ENCODE data around the gene OGFOD3. TPM values are rescaled to one million over a fixed set of nuclear protein-coding genes. Genes with fewer than 3 reads are reported as not detected.

OGFOD3 gene, protein sequence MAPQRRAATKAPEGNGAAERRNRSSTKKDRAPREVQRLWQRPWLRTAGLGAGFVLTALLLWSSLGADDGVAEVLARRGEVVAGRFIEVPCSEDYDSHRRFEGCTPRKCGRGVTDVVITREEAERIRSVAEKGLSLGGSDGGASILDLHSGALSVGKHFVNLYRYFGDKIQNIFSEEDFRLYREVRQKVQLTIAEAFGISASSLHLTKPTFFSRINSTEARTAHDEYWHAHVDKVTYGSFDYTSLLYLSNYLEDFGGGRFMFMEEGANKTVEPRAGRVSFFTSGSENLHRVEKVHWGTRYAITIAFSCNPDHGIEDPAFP
- total RNA-seq = 19.9 to 30.6 TPM (median 20.0 TPM) in 3 replicates
- long read RNA-seq, full-length matches to known transcripts = 26 of 29 reads
- long read RNA-seq, partial matches to known transcripts = 0 of 29 reads
- long read RNA-seq, other reads (novel, unspliced or antisense) = 3 of 29 reads

DNA sequence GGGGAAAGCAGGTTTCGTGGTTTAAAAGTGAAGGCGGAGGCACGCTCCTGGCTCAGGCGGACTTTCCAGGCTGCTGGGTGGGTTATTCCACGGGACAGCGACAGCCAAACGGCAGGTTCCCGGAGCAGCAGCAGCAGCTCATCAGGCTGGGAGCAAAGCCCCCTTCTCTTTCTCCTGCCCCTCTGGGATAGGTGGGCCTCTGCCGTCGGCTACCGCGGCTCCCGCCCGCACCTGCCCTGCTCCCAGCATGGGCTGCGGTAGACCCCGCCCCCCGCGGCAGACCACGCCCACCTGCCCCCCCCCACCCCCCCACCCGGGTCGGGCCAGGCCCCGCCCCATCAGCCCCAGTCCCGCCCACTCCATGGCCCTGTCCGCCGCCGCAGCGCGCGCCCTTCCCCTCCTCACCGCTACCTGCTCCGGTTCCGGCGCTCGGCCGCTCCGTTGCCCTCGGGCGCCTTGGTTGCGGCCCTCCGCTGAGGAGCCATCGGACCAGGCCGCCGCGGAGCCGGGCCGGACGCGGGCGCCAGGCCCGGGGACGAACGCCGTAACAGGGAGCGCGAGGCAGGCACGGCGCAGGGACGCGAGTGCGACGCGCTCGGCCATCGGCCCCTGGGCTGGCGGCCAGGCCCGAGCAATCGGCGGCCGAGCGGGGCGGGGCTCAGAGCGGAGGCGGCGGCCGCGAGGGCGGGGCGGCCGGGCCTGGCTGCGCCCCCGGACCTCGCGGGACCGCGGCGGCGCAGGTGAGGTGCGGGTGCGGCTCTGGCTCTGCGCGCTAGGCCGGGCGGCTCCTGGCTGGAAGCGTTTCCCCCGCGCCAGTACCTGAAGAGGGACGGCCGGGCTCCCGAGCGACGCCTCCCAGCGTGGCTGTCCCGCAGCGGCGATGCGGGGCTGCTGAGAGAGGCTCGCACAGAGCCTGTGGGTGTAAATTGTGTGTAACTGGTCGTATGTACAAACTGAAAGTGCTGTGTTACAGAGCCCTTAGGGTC, at the start of gene OGFOD3, which contains the start of gene HEXD:
Gene OGFOD3 (minus strand): TSS at position 586 of the 986 bp plus-strand sequence. CDS start 101 bp downstream, at position 485.
Gene HEXD (plus strand): TSS at position 347 of the 986 bp plus-strand sequence. CDS start 1,453 bp downstream, outside the sequence.
- H3K4me1 Mint-ChIP-seq (ENCODE audit: low read depth) = peaks cover 17% of the 10 kb centered on the region
- H3K36me3 Mint-ChIP-seq (ENCODE audit: low read depth) = peaks cover 8% of the 10 kb centered on the region
- H3K27ac Mint-ChIP-seq (ENCODE audit: unreplicated experiment) = no peak within 1 kb of the TSS
- TF ChIP-seq, protein P1, sequence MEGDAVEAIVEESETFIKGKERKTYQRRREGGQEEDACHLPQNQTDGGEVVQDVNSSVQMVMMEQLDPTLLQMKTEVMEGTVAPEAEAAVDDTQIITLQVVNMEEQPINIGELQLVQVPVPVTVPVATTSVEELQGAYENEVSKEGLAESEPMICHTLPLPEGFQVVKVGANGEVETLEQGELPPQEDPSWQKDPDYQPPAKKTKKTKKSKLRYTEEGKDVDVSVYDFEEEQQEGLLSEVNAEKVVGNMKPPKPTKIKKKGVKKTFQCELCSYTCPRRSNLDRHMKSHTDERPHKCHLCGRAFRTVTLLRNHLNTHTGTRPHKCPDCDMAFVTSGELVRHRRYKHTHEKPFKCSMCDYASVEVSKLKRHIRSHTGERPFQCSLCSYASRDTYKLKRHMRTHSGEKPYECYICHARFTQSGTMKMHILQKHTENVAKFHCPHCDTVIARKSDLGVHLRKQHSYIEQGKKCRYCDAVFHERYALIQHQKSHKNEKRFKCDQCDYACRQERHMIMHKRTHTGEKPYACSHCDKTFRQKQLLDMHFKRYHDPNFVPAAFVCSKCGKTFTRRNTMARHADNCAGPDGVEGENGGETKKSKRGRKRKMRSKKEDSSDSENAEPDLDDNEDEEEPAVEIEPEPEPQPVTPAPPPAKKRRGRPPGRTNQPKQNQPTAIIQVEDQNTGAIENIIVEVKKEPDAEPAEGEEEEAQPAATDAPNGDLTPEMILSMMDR (IDR thresholded peaks at IDR 0.05) = peak; percentile 4
- H3K4me3 Mint-ChIP-seq (ENCODE audit: unreplicated experiment) = peak within 1 kb of the TSS; percentile 76
- DNase-seq (ENCODE audit: low spot score) = no peak
- H3K27me3 Mint-ChIP-seq (ENCODE audit: low read depth) = no peaks in the 10 kb centered on the region
- H3K9me3 Mint-ChIP-seq (ENCODE audit: low read depth) = peaks cover 14% of the 10 kb centered on the region

DNA sequence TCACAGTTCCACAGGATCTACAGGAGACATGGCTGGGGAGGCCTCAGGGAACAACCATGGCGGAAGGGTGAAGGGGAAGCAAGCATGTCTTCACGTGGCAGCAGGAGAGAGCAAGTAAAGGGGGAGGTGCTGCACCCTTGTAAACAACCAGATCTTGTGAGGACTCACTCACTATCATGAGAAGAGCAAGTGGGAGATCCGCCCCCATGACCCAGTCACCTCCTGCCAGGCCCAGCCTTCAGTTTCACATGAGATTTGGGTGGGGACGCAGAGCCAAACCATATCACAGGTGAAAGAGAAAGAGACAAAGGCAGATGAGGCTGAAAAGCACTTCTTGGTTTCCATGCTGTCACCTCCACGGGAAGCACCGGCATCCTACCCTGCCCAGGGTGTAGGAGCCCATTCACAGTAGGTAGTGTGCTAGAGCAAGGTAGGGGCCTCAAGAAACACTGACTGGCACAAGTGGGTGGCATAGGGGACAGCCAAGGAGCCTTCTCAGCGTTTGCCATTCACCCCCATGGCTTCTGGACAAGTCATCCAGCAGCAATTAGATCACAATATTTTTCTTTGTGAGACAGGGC, 46.7 kb upstream of the OGFOD3 start:
- Mint-ChIP-seq H3K9me3 (ENCODE audit: low read depth) (no peaks in the 10 kb centered on the region), H3K36me3 (ENCODE audit: low read depth) (peaks cover 40% of the 10 kb centered on the region), H3K4me1 (ENCODE audit: low read depth) (no peaks in the 10 kb centered on the region), H3K27ac (ENCODE audit: unreplicated experiment) (no peak overlapping the region), H3K4me3 (ENCODE audit: unreplicated experiment) (no peak overlapping the region), H3K27me3 (ENCODE audit: low read depth) (no peaks in the 10 kb centered on the region)
- DNase-seq (ENCODE audit: low spot score) = no peak
- TF ChIP-seq, protein P1 (IDR thresholded peaks at IDR 0.05) = no peak

DNA sequence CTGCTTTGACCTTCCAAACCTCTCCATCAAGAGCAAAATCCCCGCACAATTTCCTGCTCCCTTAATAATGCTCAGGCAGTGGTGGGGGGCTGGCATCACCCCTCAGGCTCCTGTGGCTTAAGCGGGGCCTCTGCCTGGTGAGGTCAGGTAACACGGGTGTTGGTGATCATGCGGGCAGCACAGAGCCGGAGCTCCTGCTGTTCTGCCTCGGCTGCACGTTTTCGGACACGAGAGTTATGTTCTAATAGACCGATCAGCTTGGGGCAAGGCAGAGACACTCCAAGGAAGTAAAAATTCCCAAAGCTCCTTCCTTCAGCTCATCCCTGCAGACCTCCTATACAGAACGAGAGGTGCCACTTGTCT, 46.2 kb upstream of the OGFOD3 start:
- peaks cover under 1% of the 10 kb centered on the region for H3K4me1 Mint-ChIP-seq (ENCODE audit: low read depth)
- H3K27ac Mint-ChIP-seq (ENCODE audit: unreplicated experiment) = no peak overlapping the region
- no peak for DNase-seq (ENCODE audit: low spot score)
- H3K27me3 Mint-ChIP-seq (ENCODE audit: low read depth) = no peaks in the 10 kb centered on the region
- H3K9me3 Mint-ChIP-seq (ENCODE audit: low read depth) = no peaks in the 10 kb centered on the region
- TF ChIP-seq, protein P1 (IDR thresholded peaks at IDR 0.05) = no peak
- H3K4me3 Mint-ChIP-seq (ENCODE audit: unreplicated experiment) = no peak overlapping the region
- H3K36me3 Mint-ChIP-seq (ENCODE audit: low read depth) = peaks cover 39% of the 10 kb centered on the region

DNA sequence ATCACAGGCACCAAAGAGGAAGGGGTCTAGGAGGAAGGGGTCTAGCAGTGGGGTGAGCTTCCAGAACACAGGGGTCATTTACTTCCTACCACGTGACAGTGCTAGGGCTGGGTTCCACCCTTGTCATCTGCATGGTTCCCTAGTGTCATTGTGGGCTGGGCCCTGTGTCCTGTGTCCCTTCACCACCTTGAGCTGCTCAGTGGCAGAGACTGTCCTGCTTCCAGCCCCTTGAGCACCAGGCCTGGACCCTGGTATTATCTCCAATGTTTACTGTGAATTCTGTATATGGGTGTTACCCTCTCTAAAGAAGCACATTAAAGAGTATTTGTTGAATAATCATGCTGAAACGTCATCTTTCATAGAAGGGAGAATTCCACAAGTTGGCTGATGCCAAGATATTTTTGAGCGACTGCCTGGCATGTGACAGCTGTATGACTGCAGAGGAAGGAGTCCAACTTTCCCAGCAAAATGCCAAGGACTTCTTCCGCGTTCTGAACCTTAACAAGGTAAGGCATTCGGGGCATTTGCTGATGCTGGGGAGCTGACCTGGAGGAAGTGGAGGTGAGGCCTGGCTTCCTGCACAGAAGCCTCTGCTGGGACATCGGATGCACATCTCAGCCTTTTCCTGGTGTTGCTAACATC, 45.7 kb upstream of the OGFOD3 start:
- peaks cover 5% of the 10 kb centered on the region for H3K4me1 Mint-ChIP-seq (ENCODE audit: low read depth)
- DNase-seq (ENCODE audit: low spot score) = no peak
- no peak overlapping the region for H3K4me3 Mint-ChIP-seq (ENCODE audit: unreplicated experiment)
- TF ChIP-seq, protein P1 (IDR thresholded peaks at IDR 0.05) = no peak
- no peaks in the 10 kb centered on the region for H3K9me3 Mint-ChIP-seq (ENCODE audit: low read depth)
- no peak overlapping the region for H3K27ac Mint-ChIP-seq (ENCODE audit: unreplicated experiment)
- H3K36me3 Mint-ChIP-seq (ENCODE audit: low read depth) = peaks cover 36% of the 10 kb centered on the region
- H3K27me3 Mint-ChIP-seq (ENCODE audit: low read depth) = no peaks in the 10 kb centered on the region
